Bone marrow (tissue), 2 donors: ENCODE data around the gene TUB.

Source experiments
- DNase-seq, 2 donors: peaks; one replicate each; lab custom pipeline; 2025; lab: John Stamatoyannopoulos, UW

Gene TUB

DNA sequence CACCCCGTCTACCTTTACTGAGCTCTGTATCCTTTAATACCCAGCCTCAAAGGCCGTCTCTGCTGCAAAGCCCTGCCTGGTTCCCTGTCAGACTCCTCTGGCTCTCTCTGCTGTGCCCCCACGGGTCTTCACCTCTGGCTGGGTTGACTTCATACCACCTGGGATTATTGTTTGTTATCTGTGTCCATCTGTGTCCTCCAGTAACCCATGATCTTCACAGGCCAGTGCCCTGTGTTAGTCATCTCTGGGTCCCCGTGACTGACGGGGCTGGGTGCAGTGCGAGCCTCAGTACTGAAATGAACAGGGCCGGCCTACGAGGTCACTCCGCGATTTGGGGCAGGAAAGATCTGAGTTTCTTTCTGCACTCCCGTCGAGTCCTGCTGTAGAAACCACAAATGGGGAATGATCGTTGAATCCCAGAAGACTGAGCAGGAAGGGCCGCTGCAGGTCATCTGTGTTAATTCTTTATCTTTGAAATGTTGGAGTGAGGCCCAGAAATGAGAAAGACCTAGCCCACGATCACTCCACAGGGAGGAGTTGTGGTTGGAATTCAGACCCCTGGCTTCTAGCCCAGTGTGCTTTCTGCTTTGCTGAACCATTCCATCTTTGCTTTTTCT, 12.3 kb upstream of the TUB start:
- DNase-seq, result no peak

DNA sequence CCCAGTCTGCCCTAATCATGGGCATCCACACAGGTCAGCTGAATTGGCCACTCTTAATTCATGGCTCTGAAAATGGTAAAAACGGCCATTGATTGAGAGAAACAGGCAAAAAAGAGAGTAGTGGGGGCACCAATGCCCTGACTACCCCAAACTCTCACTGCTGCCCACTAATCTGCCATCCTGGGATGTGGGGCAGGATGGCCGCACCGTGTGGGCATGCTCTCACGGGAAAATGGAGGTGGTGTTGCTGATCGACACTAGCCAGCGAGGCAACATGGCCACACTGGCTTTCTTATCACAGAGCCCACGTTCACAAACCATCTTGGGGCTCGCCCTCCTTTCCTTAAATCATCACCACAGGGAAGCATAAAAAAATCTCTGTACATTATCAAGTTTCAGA, 11.2 kb upstream of the TUB start:
- no peak for DNase-seq

DNA sequence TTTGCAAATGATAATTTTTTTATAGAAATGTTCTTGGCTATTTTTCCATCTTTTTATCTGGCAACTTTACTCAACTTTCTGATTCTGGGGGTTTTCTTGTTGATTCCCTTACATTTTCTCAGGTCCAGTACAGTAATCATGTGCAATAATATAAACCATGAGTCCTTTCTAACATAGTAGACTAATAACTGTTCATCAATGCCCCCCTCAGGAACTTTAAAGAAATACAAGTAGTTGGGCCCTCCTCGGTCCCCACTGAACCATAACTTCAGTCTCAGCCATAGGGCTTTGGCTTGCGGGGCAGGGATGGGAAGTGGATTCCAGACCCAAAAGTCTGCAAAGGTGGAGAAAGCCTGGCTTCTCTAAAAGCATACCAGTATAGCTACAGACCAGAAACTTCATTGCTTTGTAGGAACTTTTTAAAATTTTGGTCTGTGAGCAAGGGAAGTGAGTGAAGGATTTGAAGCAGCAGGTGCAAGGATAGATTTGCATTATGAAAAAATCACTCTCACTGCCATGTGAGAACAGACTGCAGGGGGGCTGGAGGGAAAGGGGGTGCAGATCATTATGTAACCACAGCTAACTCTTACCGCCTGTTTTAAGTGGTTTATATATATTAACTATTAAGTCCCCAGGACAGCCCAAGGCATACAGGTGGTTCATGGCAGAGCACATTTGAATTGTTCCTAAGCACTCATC, 10.4 kb upstream of the TUB start:
- DNase-seq, result no peak

DNA sequence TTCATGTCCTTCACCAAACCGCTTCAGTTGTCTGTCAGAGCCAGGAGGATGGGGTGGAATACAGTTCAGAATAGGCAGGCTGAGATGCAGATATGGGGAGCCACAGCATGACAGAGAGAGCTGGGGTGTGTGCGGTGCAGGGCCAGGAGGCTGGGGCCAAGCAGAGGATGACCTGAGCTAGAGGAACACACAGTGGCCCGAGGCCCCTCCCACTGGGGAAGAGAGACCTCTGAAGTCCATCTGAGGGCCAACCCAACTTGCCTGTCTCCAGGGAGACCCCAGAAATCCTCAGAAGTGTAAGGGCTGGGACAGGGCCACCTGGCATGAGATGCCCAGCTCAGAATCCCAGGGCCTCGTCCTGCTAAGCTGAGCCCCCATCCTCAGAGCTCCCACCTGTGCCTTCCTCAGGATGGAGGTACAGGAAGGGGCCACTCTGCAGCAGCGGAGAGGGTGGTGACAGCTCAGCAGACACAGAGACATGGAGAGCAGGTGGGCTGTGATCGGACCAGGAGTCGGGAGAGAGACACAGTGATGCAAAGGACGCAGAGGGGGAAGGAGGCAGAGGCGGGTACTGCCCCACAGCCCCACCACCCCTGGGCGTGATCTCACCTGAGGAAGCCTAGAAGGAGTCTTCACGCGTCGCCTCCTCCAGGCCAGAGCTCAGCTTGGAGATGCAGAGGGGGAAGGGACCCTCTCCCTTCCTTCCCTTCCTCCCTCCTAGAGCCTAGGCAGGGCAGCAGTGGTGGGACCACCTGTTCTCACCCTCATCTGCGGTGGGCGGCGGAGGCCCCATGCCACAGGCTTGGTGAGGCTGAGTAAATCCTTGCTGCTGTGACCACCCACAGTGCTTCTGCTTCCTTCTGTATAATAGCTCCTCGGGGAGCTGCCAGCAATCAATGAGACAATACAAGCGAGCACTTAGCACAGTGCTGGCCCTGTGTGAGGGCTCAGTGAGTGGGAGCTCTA, 9.1 kb upstream of the TUB start:
- DNase-seq, result no peak

DNA sequence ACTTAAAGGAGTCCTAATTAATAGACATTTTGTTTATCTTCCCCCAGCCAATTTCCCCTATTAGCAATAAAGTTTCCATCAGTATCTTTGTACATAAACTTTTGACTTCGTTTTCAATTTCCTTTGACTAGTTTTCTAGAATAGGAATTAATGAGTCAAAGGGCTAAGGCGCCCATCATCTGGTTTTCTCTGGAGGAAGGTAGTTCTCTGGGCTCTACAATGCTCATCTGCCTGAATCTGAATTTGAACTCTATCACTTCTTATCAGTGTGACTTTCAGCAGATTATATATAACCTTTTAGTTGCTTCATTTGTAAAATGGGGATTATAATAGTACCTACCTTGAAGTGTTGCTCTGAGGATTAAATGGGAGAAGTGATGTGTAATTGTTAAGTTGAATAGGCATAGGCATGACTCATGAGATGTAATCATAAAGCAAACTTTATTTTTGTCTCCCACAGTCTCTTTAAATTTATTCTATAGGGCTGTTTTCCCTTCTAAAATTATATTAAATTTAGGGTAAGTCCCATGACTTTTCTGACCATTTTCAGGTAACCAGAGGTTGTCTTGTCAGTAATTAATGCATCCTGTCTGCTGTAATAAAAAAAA, 5.8 kb upstream of the TUB start:
- DNase-seq, result no peak

DNA sequence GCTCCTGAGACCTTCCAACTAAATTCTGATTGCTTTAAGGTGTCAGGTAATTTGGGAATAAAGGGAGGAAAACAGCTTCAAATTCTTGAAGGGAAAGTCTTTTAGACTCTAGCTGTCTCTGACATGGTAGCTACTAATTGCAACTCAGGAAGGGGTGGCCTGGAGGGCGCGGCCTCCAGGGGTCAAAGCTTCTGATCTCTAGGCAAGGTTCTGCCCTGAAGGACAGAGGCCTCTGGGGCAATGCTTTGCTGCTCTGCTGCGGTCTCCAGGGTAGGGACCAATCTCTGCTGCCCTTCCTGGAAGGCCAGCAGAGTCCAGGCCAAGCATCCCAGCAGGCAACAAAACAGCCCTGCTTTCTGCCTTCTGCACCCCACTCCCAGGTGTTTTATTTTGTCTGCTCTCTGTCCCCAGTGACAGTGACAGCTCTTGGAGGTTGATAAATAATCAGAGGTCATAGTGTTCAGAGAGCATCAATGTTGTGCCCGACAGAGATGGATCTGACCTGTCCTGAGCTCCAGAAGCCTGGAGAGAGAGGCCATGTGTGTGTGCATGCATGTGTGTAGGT, 1.8 kb upstream of the TUB start:
- DNase-seq, result no peak

DNA sequence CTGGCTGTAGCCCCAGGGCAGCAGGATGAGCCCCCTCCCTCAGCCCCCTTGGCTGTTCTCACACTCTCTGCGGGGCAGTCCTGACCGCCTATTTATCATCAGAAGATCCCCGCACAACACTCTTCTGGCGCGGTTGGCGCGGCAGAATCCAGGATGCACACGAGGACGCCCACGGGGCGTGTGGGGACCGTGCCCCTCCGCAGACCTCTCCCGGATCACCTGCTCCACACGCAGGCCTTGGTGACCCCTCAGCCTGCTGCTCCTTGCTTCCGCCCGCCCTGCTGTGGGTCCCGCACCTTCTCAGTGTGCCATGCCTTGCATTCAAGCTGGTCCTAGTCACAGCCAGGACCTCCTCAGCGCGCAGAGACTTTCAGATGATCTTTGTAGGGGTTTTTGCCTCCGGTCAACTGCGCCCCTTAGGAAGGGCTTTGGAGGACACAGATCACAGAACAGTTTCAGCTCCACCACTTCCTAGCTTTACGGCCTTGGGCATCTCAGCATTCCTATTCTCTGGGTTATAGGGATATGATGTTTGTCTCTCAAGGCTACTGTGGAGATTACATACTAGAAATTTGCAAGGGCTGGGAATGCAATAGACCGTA, 841 bp upstream of the TUB start:
- DNase-seq, result no peak

DNA sequence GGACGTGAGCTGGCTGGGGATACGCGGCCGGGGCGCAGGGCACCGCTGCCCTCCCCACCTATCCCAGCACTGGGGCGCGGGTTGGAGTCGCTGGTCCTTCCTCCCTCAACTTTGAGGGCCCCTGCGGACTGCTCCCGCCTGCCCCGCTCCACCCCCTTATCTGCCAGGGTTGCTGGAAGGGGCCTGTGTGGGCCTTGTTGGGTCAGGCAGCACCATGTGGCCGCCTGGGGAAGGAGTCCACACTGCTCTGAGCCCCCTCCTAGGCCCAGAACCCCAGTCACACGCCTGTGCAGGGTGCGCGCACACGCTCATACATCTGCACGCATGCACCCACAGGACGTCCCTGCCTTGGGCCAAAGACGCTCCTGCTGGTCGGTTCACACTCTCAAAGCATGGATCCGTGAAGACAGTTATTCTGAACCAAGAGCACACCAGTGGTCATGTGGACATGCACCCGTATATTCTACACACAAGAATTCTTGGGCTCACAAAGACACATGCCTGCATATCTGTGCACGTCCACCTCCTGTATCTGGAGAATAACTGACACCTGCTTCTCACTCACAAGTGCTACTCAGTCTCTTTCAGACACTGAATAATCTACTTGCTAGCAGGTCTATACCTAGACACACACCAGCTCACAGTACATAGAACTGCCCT, 710 bp downstream of the TUB start:
- DNase-seq, result no peak

DNA sequence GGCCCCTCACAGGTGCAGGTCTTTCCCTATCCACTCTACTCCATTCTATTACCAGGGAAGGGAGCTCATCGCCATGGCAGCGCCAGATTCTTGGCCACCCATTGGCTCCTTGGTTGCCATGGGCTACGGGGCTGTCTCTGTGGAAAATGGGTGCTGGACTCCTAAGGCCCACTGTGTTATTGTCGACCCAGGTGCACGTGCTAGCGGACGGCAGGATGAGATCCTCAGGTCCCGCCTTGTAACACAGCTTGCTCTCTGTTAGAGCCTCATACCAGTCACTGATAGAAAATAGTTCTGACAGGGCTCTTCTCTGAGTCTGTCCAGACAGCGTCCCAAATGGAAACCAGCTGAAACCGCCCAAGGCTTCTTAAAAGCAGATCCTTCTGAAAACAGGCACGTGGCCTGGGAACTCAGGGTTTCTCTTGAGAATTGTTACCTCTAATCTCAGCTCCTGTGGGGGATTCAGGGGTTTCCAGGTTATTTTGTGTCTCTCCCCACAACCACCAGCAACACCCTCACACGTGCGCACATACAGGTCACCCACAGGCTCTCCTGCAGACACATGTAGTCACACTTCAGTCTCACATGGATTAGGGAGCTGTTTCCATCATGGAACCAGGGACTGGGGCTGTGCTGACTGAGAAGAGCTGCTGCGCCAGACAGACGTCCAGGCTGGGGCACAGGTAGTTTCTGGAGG, 1.5 kb downstream of the TUB start:
- DNase-seq, result no peak

DNA sequence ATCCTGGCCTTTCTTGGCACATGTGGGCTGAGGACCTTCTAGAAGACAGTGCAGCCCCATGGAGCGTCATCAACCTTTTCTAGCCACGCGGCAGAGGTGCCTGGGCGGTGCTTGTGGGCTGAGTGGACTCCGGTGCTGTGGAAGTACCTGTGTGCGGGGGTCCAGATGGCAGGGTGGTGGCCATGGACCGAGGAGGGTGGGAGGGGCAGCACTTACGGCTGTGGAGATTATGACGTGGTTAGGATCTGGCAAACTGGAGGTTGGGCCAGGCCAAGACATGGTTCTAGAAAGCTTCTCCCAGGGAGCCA, 2.0 kb downstream of the TUB start:
- no peak for DNase-seq

DNA sequence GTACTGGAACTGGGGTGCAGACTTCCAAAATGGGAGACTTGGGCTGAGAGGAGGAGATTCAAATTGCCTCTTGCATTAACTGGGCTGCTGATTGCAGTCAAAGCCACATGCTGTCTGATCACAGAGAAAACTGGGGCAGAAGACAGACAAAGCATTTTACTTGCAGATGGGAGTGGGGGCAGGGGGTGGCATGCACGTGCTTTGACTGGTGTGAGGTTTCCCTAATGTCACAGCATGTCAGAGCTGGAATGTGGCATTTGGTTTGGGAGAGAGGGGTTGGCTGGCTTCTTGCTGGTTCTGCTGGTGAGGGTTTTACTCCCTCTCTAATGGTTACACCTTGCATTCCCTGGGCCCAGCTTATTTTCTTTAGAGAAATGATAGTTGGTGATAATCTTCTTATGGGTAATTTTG, 2.9 kb downstream of the TUB start:
- DNase-seq, result no peak

DNA sequence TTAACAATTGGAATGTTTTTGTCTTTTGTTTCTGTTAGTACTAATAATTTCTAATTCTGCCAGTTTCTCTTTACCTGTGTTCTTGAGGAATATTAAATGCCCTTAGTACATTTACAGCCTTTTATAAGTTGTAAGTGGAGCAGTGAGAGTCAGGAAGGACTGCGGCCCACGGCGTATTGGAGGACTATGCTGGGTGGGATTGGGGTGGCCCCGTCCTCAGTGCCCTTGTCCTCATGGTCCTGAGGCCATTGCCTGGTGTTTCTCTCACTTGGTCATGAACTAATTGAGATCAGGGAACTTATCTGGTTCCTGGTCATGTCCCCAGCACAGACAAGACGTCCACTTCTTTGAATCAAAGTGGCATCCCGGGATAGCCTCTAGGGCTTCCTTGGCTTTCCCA, 3.3 kb downstream of the TUB start:
- no peak for DNase-seq

DNA sequence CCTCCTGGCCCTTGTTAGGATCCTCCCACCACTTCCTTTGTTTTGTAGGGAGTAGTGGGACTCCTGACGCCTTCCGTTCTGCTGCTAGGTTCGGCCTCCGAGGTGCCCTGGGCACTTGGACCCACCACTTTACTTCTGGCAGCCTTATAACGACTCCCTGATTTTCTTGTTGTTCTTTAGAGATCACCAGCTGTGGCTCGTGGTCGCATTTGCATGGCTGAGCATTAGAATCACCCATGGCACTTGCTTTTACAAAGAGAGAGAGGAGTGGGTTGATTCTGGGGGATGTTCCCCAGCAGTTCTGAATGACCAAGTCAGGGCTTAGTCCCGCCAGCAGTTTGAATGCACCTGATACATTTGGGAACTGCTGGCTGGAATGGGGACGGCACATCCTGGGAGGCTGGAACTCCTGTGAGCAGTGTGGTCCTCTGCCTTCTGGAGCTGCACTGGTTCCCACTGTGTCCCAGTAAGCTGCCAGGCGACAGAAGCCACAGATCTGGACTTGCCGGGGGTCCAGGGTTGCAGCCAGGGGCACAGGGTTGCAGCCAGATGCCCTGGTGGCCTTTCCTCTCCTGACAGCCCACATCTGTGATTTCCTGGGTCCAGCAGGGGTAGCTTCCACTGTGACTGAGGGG, 4.1 kb downstream of the TUB start:
- no peak for DNase-seq

DNA sequence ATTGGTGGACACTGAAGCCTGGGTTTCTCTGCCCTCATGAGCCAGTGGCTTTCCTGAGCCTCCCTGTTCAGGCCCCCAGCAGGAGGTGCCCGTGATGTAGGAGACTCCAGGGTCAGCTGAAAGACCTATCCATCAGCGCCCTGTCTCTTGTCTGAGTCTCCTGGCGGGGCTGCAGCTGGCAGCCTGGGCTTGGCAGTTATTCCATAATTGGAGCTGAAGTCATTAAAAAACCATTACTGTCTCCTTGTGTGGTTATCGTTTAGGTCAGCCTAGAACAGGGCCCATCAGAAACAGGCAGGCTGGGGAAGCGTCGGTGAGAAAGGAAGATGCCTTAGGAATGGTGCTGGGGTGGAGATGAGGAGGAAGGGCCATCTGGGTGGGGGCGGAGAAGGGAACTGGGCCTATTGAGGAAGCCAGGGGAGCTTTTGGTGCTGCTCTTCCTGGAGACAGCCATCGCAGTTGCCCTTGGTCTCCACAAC, 5.0 kb downstream of the TUB start:
- no peak for DNase-seq

DNA sequence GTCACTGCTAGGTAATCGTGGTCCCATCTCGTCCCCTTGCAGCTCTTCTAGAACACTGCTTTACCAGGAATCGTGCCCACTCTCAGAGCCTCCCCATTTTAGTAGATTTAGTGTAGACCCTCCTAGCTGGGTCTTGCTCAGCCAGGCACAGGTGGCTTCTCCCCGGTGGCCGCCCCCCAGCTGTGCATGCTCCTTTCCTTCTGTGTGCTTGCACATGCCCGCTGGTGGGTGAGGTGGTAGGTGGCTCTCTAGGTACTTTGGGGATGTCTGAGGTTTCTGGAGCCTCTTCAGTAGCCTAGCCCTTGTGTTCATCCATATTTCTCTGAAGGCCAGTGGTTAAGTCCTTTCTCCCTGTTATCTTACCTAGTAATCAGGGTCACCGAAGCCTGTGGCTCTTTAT, 5.6 kb downstream of the TUB start:
- DNase-seq, result no peak

DNA sequence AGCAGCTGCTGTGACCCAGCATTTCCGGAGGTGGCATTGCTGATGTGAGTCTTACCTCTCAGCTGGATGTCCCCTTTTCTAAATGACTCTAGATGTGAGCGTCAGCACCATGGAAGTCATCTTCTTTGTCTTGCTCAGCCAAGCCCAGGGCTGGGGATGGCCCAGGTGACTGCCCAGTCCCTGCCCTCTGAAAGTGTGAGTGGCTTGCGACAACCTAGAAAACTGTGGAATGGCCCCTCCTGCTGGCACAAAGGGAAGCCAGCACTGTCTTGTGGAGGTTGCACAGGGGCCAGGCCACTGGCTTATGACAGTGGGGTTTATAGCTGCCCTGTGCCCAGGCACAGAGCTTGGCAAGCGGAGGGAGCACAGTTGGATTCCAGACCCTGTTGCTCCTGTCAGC, 6.2 kb downstream of the TUB start:
- no peak for DNase-seq

DNA sequence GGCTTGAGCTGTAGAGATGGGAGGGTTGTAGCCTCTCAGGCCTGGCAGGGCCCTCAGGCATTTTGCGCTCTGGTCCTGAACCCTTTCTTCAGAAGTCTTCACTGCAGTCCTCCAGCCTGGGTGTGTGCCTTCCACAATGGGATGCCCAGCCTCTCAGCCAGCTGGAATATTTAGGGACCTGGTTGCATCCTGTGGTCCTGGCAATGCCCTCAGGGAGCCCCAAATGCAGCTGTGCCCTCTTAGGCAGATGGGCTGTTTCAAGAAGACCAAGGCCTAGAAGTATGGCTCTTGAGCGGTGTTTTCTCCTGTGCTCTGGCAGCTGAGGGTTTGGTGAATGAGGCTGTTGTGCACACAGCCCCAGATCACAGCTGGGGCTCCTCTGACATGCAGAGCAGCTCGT, 6.7 kb downstream of the TUB start:
- no peak for DNase-seq

DNA sequence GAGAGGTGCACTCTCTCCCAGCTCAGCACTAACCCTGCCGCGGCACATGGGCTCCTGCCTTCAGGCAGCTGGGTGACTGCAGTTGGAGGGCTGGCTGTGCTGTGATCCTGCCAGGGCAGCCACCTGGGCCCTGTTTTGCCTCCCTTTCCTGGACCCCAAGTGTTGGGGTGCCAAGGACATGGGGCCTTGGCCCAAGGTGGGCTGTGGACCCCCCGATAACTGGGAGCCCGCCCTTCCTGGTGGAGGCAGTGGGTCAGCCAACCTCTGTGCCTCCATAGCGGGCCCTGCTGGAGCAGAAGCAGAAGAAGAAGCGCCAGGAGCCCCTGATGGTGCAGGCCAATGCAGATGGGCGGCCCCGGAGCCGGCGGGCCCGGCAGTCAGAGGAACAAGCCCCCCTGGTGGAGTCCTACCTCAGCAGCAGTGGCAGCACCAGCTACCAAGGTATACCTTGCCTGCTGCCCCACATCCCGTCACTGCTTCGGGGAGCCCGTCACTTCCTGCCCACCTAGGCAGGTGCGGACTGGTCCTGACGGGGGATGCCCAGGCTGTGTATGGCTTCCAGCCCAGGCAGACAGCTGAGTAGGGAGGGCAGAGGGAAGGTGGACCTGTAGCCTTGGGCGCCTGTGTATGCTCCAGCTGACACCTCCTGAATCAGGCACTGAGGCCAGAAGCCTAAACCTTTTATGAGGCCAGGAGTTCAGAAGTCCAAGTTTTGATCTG, 8.9 kb downstream of the TUB start:
- no peak for DNase-seq

DNA sequence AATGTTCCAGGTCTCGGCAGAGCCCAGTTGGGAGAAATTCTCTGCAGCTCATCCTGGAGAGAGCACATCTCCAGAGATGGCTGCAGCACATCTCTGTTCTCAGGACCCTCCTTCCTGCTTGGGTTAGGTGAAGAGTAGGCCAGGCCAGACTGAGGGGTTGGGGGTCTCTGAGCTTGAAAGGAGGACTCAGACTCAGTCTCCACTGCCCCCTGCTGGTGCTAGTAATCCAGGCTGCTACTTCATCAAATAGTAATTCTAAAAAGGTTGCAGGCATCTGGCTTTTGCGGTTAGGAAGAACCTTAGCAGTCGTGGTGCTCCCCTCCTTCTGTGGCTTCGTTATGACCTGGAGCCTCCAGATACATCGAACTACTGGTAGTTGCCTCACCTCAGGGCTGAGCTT, 9.7 kb downstream of the TUB start:
- no peak for DNase-seq

DNA sequence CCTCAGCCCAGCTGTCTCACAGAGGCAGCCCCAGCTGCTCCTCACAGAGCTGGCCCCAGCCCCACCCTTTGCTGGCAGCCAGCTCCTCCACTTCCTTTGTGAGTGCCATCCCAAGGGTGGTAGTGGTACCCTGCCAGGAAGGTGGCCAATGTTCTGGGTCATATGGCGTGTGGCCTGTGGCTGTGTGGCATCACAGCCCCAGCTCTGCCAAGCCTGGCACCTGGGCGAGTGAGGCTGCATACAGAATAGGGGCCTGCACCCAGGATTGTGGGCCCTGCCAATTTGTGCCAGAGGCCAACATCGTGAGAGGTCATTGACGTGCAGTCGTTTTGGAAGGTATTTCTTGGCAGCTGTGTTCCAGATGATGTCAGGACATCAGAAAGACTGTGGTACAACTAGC, 10.7 kb downstream of the TUB start:
- no peak for DNase-seq
